HL-60 (cell line): Measurements from ENCODE around the gene KRT77.

Source experiments
- DNase-seq, 2 experiments: peaks; one replicate each; pipeline ENCODE4 v3.0.0-alpha.2; 2010 to 2020; ENCODE audit warnings: low read depth in 1 of 2, low spot score in 1 of 2
- H3K27ac ChIP-seq: fragments of 250-450 bp; sonication (Bioruptor Pico); replicated peaks from 2 replicates; pipeline ENCODE4 v1.5.1; 2020; ENCODE audit warnings: mild to moderate bottlenecking, moderate library complexity
- H3K27me3 ChIP-seq: fragments of 250-450 bp; sonication (Bioruptor Pico); 2 replicates; pipeline ENCODE4 v1.5.1; 2021; ENCODE audit warnings: mild to moderate bottlenecking, moderate library complexity; ENCODE audit not compliant: insufficient read depth, poor library complexity, severe bottlenecking
- H3K4me3 ChIP-seq: replicated peaks from 2 replicates; pipeline ENCODE4 v1.5.1; 2011; ENCODE audit warnings: mild to moderate bottlenecking, control low read depth, low read length; ENCODE audit not compliant: insufficient read depth
- CTCF ChIP-seq: IDR thresholded peaks from one replicate; pipeline ENCODE4 v1.5.1; 2011; ENCODE audit warnings: low read length, control low read depth, inconsistent platforms; ENCODE audit not compliant: insufficient read depth
- GABPA ChIP-seq: IDR thresholded peaks from 2 replicates; pipeline ENCODE4 v1.6.1; 2012; ENCODE audit warnings: low read depth
- POLR2AphosphoS5 ChIP-seq: IDR thresholded peaks from 2 replicates; pipeline ENCODE4 v1.6.1; 2012; ENCODE audit warnings: low read depth
- REST ChIP-seq: IDR thresholded peaks from 2 replicates; pipeline ENCODE4 v1.6.1; 2012; ENCODE audit warnings: low read depth; ENCODE audit not compliant: insufficient replicate concordance
- SPI1 ChIP-seq: IDR thresholded peaks from 2 replicates; pipeline ENCODE4 v1.6.1; 2012; ENCODE audit warnings: low read depth, mild to moderate bottlenecking, borderline replicate concordance

Gene KRT77

GRCh38 chr12:52735106-52735505 is 31.8 kb upstream of the KRT77 start:
- H3K27ac ChIP-seq: no peak overlapping the region
- TF ChIP-seq REST (no peak), SPI1 (no peak), CTCF (no peak), POLR2AphosphoS5 (no peak), GABPA (no peak)
- H3K4me3 ChIP-seq: no peak overlapping the region
- H3K27me3 ChIP-seq: no peaks in the 10 kb centered on the region
- no peak for DNase-seq

GRCh38 chr12:52730793-52731192 is 27.5 kb upstream of the KRT77 start:
- no peak overlapping the region for H3K27ac ChIP-seq
- DNase-seq: no peak
- H3K4me3 ChIP-seq: no peak overlapping the region
- TF ChIP-seq REST (no peak), GABPA (no peak)
- H3K27me3 ChIP-seq: no peaks in the 10 kb centered on the region

GRCh38 chr12:52730383-52730782 is 27.1 kb upstream of the KRT77 start:
- no peak for DNase-seq
- no peak overlapping the region for H3K4me3 ChIP-seq
- TF ChIP-seq CTCF (no peak), GABPA (no peak), SPI1 (no peak), REST (no peak), POLR2AphosphoS5 (no peak)
- no peaks in the 10 kb centered on the region for H3K27me3 ChIP-seq
- H3K27ac ChIP-seq: no peak overlapping the region

- H3K27me3 ChIP-seq: no peaks in the 10 kb centered on the region
Observed at GRCh38 chr12:52729147-52729546, 25.8 kb upstream of the KRT77 start.

More at GRCh38 chr12:52729147-52729546, 25.8 kb upstream of the KRT77 start:
- H3K27ac ChIP-seq: no peak overlapping the region
- TF ChIP-seq REST (no peak), SPI1 (no peak), POLR2AphosphoS5 (no peak), GABPA (no peak), CTCF (no peak)
- no peak for DNase-seq
- no peak overlapping the region for H3K4me3 ChIP-seq
